ENCODE results near the gene TAAR8. TPM values are rescaled to one million over a fixed set of nuclear protein-coding genes. Genes with fewer than 3 reads are reported as not detected.
"Not testable (repeated sequence)": the region's sequence is repeated elsewhere in the genome, so short reads cannot be mapped to it uniquely, and the experiment has no call there.

Gene TAAR8
- total RNA-seq, 2 donors from 2014 or later = not detected

- ATAC-seq (replicated peaks in 1 of 2) (no peak), DNase-seq (no peak)
- Mint-ChIP-seq H3K9me3 (no peaks in the 10 kb centered on the region), H3K4me3 (no peak overlapping the region), H3K27ac (no peak overlapping the region), H3K27me3 (ENCODE audit: low read depth) (peaks cover 31% of the 10 kb centered on the region), H3K4me1 (ENCODE audit: low read depth) (no peaks in the 10 kb centered on the region), H3K36me3 (ENCODE audit: insufficient read depth in 2 of 2) (no peaks in the 10 kb centered on the region)
Measured at GRCh38 chr6:132568611-132569010, 16.1 kb downstream of the TAAR8 start.

GRCh38 chr6:132569170-132569569 is 16.7 kb downstream of the TAAR8 start:
- Mint-ChIP-seq H3K4me3 (no peak overlapping the region), H3K4me1 (ENCODE audit: low read depth) (no peaks in the 10 kb centered on the region), H3K36me3 (ENCODE audit: insufficient read depth in 2 of 2) (no peaks in the 10 kb centered on the region), H3K27me3 (ENCODE audit: low read depth) (peaks cover 31% of the 10 kb centered on the region), H3K27ac (no peak overlapping the region), H3K9me3 (no peaks in the 10 kb centered on the region)
- ATAC-seq (replicated peaks in 1 of 2) (no peak), DNase-seq (no peak)

- Mint-ChIP-seq H3K27me3 (ENCODE audit: low read depth) (peaks cover 31% of the 10 kb centered on the region), H3K27ac (no peak within 1 kb of the TSS)
Measured at GRCh38 chr6:132570221-132570777, 17.8 kb downstream of the TAAR8 start, which contains the start of gene TAAR6. TSS of gene TAAR6 (plus strand) at chr6:132570322. CDS start at chr6:132570322, 0 bp downstream.

GRCh38 chr6:132571774-132572173 is 19.3 kb downstream of the TAAR8 start:
- Mint-ChIP-seq H3K27me3 (ENCODE audit: low read depth) (peaks cover 38% of the 10 kb centered on the region), H3K4me3 (no peak overlapping the region), H3K36me3 (ENCODE audit: insufficient read depth in 2 of 2) (no peaks in the 10 kb centered on the region), H3K27ac (no peak overlapping the region), H3K4me1 (ENCODE audit: low read depth) (no peaks in the 10 kb centered on the region), H3K9me3 (no peaks in the 10 kb centered on the region)
- DNase-seq (no peak), ATAC-seq (replicated peaks in 1 of 2) (no peak)

More at GRCh38 chr6:132570221-132570777, 17.8 kb downstream of the TAAR8 start, which contains the start of gene TAAR6:
- no peak within 1 kb of the TSS for H3K4me3 Mint-ChIP-seq
- ATAC-seq (replicated peaks in 1 of 2) = no peak
- no peaks in the 10 kb centered on the region for H3K36me3 Mint-ChIP-seq (ENCODE audit: insufficient read depth in 2 of 2)
- no peaks in the 10 kb centered on the region for H3K9me3 Mint-ChIP-seq
- no peak for DNase-seq
- no peaks in the 10 kb centered on the region for H3K4me1 Mint-ChIP-seq (ENCODE audit: low read depth)

- peaks cover 0 to 2% of the 10 kb centered on the region in 2 donors for H3K9me3 Mint-ChIP-seq
- DNase-seq = no peak
- H3K4me1 Mint-ChIP-seq (ENCODE audit: low read depth) = no peaks in the 10 kb centered on the region
- no peak overlapping the region for H3K4me3 Mint-ChIP-seq
- H3K27ac Mint-ChIP-seq = no peak overlapping the region
- no peaks in the 10 kb centered on the region for H3K36me3 Mint-ChIP-seq (ENCODE audit: insufficient read depth in 2 of 2)
- ATAC-seq (replicated peaks in 1 of 2) = no peak
- peaks cover 29% of the 10 kb centered on the region for H3K27me3 Mint-ChIP-seq (ENCODE audit: low read depth)
Measured at GRCh38 chr6:132584698-132585097, 32.2 kb downstream of the TAAR8 start.

- DNase-seq (no peak), ATAC-seq (replicated peaks in 1 of 2) (no peak)
- H3K36me3 Mint-ChIP-seq (ENCODE audit: insufficient read depth in 2 of 2) = no peaks in the 10 kb centered on the region
- no peaks in the 10 kb centered on the region for H3K4me1 Mint-ChIP-seq (ENCODE audit: low read depth)
- H3K9me3 Mint-ChIP-seq = no peaks in the 10 kb centered on the region
- no peak overlapping the region for H3K27ac Mint-ChIP-seq
- H3K27me3 Mint-ChIP-seq (ENCODE audit: low read depth) = peaks cover 18% of the 10 kb centered on the region
- H3K4me3 Mint-ChIP-seq = no peak overlapping the region
Measured at GRCh38 chr6:132587424-132587823, 35.0 kb downstream of the TAAR8 start.

GRCh38 chr6:132589454-132589853 is 37.0 kb downstream of the TAAR8 start, which contains the start of gene TAAR5:
TSS of gene TAAR5 (minus strand) at chr6:132589741. CDS start at chr6:132589686, 55 bp downstream.
- no peaks in the 10 kb centered on the region for H3K9me3 Mint-ChIP-seq
- no peak within 1 kb of the TSS for H3K27ac Mint-ChIP-seq
- ATAC-seq (replicated peaks in 1 of 2) = no peak
- no peaks in the 10 kb centered on the region for H3K36me3 Mint-ChIP-seq (ENCODE audit: insufficient read depth in 2 of 2)
- H3K4me3 Mint-ChIP-seq = no peak within 1 kb of the TSS
- peaks cover 15% of the 10 kb centered on the region for H3K27me3 Mint-ChIP-seq (ENCODE audit: low read depth)
- no peaks in the 10 kb centered on the region for H3K4me1 Mint-ChIP-seq (ENCODE audit: low read depth)
- DNase-seq = no peak

- no peaks in the 10 kb centered on the region for H3K4me1 Mint-ChIP-seq (ENCODE audit: low read depth)
- H3K27me3 Mint-ChIP-seq (ENCODE audit: low read depth) = peaks cover 15% of the 10 kb centered on the region
- no peak for ATAC-seq (replicated peaks in 1 of 2)
- no peak overlapping the region for H3K4me3 Mint-ChIP-seq
- H3K36me3 Mint-ChIP-seq (ENCODE audit: insufficient read depth in 2 of 2) = no peaks in the 10 kb centered on the region
- no peak overlapping the region for H3K27ac Mint-ChIP-seq
- H3K9me3 Mint-ChIP-seq = no peaks in the 10 kb centered on the region
- no peak for DNase-seq
Measured at GRCh38 chr6:132590362-132590761, 37.9 kb downstream of the TAAR8 start.

GRCh38 chr6:132592855-132593254 is 40.4 kb downstream of the TAAR8 start:
- H3K4me3 Mint-ChIP-seq = no peak overlapping the region
- DNase-seq = no peak
- peaks cover 15% of the 10 kb centered on the region for H3K27me3 Mint-ChIP-seq (ENCODE audit: low read depth)
- no peak for ATAC-seq (replicated peaks in 1 of 2)
- H3K27ac Mint-ChIP-seq = no peak overlapping the region
- H3K9me3 Mint-ChIP-seq = no peaks in the 10 kb centered on the region
- no peaks in the 10 kb centered on the region for H3K4me1 Mint-ChIP-seq (ENCODE audit: low read depth)
- no peaks in the 10 kb centered on the region for H3K36me3 Mint-ChIP-seq (ENCODE audit: insufficient read depth in 2 of 2)

GRCh38 chr6:132596201-132596600 is 43.7 kb downstream of the TAAR8 start:
- Mint-ChIP-seq H3K36me3 (ENCODE audit: insufficient read depth in 2 of 2) (no peaks in the 10 kb centered on the region), H3K4me1 (ENCODE audit: low read depth) (no peaks in the 10 kb centered on the region), H3K4me3 (no peak overlapping the region), H3K9me3 (no peaks in the 10 kb centered on the region), H3K27me3 (ENCODE audit: low read depth) (peaks cover 36% of the 10 kb centered on the region), H3K27ac (no peak overlapping the region)
- ATAC-seq (replicated peaks in 1 of 2) (no peak), DNase-seq (no peak)

- Mint-ChIP-seq H3K27ac (no peak overlapping the region), H3K4me1 (ENCODE audit: low read depth) (no peaks in the 10 kb centered on the region), H3K9me3 (no peaks in the 10 kb centered on the region), H3K4me3 (no peak overlapping the region), H3K36me3 (ENCODE audit: insufficient read depth in 2 of 2) (no peaks in the 10 kb centered on the region), H3K27me3 (ENCODE audit: low read depth) (peaks cover 21% of the 10 kb centered on the region)
- ATAC-seq (replicated peaks in 1 of 2) (no peak), DNase-seq (no peak)
Measured at GRCh38 chr6:132598473-132598872, 46.0 kb downstream of the TAAR8 start.

- peaks cover 37% of the 10 kb centered on the region for H3K27me3 Mint-ChIP-seq (ENCODE audit: low read depth)
- ATAC-seq (replicated peaks in 1 of 2); H3K4me3 Mint-ChIP-seq; H3K9me3 Mint-ChIP-seq; H3K27ac Mint-ChIP-seq; DNase-seq; H3K4me1 Mint-ChIP-seq (ENCODE audit: low read depth); H3K36me3 Mint-ChIP-seq (ENCODE audit: insufficient read depth in 2 of 2): not testable (repeated sequence)
Measured at GRCh38 chr6:132600900-132601299, 48.4 kb downstream of the TAAR8 start.
